HCT116 (cell line): Measurements from ENCODE around the gene DHRSX. TPM values are rescaled to one million over a fixed set of nuclear protein-coding genes. Genes with fewer than 3 reads are reported as not detected.

Source experiments
- ATAC-seq: fragments of 200-7000 bp; cut with Tn5 transposase; 2 replicates; pipeline ENCODE4 v1.9.1; 2020; ENCODE audit warnings: mild to moderate bottlenecking, moderate library complexity
- BruUV-seq: library from RNA; stranded (reverse); fragments of 400-500 nt; replicated peaks from 2 replicates; lab custom pipeline; 2021; lab: Mats Ljungman, UMichigan
- CTCF ChIA-PET: fragments of 300-600 bp; sonication (Branson Sonifier 250); formaldehyde crosslinking; loops from one replicate; lab custom pipeline; 2021; ENCODE audit warnings: antibody characterized with exemption; lab: Charles Lee
- POLR2A ChIA-PET: fragments of 300-600, 350-600 bp; sonication (Branson Sonifier 250); formaldehyde crosslinking; loops from one replicate; lab custom pipeline; 2021; ENCODE audit warnings: antibody characterized with exemption; lab: Charles Lee
- RAD21 ChIA-PET, 2 experiments: fragments of 300-600 bp; sonication (Branson Sonifier 250); formaldehyde crosslinking; loops; one replicate each; lab custom pipeline; 2023; ENCODE audit warnings: low total read pairs in 2 of 2; ENCODE audit not compliant: uncharacterized antibody in 2 of 2, unreplicated experiment in 2 of 2, low non-redundant PET in 1 of 2; lab: Charles Lee
- DNase-seq: peaks from one replicate; pipeline ENCODE4 v3.0.0-alpha.2; 2010; ENCODE audit warnings: low read depth, low spot score
- H2AFZ ChIP-seq: fragments of 200-600 bp; shearing (Covaris generic), sonication (generic); 2 replicates; pipeline ENCODE4 v1.6.1; 2017; ENCODE audit warnings: low read depth, mixed run types, mixed read lengths, antibody characterized with exemption, low read length; ENCODE audit not compliant: poor library complexity, severe bottlenecking
- H3K27ac ChIP-seq: 2 replicates; pipeline ENCODE4 v1.5.1; 2012; ENCODE audit warnings: low read depth, low read length
- H3K27me3 ChIP-seq: fragments of 200-600 bp; sonication (generic); 2 replicates; pipeline ENCODE4 v1.6.1; 2016; ENCODE audit warnings: mixed run types, low read length, mixed read lengths; ENCODE audit not compliant: insufficient read depth
- H3K36me3 ChIP-seq, 2 experiments: fragments of 200-500 bp in 1 of 2; fragments of 200-600 bp in 1 of 2; sonication (Bioruptor generic) in 1 of 2; sonication (generic) in 1 of 2; 2 replicates each; pipeline versions ENCODE4 v1.5.1 to v1.6.1; 2014 to 2016; ENCODE audit warnings: low read length in 2 of 2, inconsistent platforms in 1 of 2, mixed read lengths in 1 of 2, mixed run types in 1 of 2; ENCODE audit not compliant: insufficient read depth in 2 of 2, control insufficient read depth in 1 of 2
- H3K4me1 ChIP-seq, 2 experiments: fragments of 200-600 bp in 1 of 2; sonication (generic) in 1 of 2; 2 replicates each; pipeline versions ENCODE4 v1.5.1 to v1.6.1; 2012 to 2017; ENCODE audit warnings: low read length in 2 of 2, inconsistent platforms in 1 of 2, mild to moderate bottlenecking in 1 of 2, mixed read lengths in 1 of 2, mixed run types in 1 of 2, moderate library complexity in 1 of 2; ENCODE audit not compliant: insufficient read depth in 2 of 2, control insufficient read depth in 1 of 2
- H3K4me2 ChIP-seq: fragments of 200-600 bp; sonication (generic); 2 replicates; pipeline ENCODE4 v1.6.1; 2017; ENCODE audit warnings: mixed run types, low read length, mixed read lengths
- H3K4me3 ChIP-seq, 2 experiments: fragments of 200-600 bp in 1 of 2; sonication (generic) in 1 of 2; replicated peaks in 1 of 2; 2 replicates each; pipeline ENCODE4 v1.5.1; 2011 to 2016; ENCODE audit warnings: low read length in 2 of 2, control low read depth in 1 of 2, low read depth in 1 of 2, mild to moderate bottlenecking in 1 of 2, mixed read lengths in 1 of 2, mixed run types in 1 of 2
- H3K79me2 ChIP-seq: fragments of 200-600 bp; sonication (generic); 2 replicates; pipeline ENCODE4 v1.6.1; 2017; ENCODE audit warnings: mild to moderate bottlenecking, mixed run types, low read length, moderate library complexity, mixed read lengths; ENCODE audit not compliant: insufficient read depth
- H3K9ac ChIP-seq: fragments of 200-600 bp; sonication (generic); 2 replicates; pipeline ENCODE4 v1.6.1; 2016; ENCODE audit warnings: low read length, mixed read lengths
- H3K9me2 ChIP-seq: fragments of 200-600 bp; sonication (generic), shearing (Covaris generic); 2 replicates; pipeline ENCODE4 v1.6.1; 2017; ENCODE audit warnings: mixed run types, mild to moderate bottlenecking, moderate library complexity; ENCODE audit not compliant: insufficient read depth
- H3K9me3 ChIP-seq, 2 experiments: fragments of 200-500 bp in 1 of 2; fragments of 200-600 bp in 1 of 2; sonication (Bioruptor generic) in 1 of 2; sonication (generic) in 1 of 2; 2 replicates each; pipeline ENCODE4 v1.6.1; 2014 to 2017; ENCODE audit warnings: low read length in 2 of 2, mixed read lengths in 2 of 2, inconsistent platforms in 1 of 2, low read depth in 1 of 2, mild to moderate bottlenecking in 1 of 2, mixed run types in 1 of 2, moderate library complexity in 1 of 2; ENCODE audit not compliant: control insufficient read depth in 1 of 2, insufficient read depth in 1 of 2
- H4K20me1 ChIP-seq: fragments of 200-600 bp; sonication (generic), shearing (Covaris generic); 2 replicates; pipeline ENCODE4 v1.6.1; 2017; ENCODE audit warnings: mixed run types, mild to moderate bottlenecking, moderate library complexity; ENCODE audit not compliant: insufficient read depth
- CBX3 ChIP-seq: IDR thresholded peaks from 2 replicates; pipeline ENCODE4 v1.6.1; 2012; ENCODE audit warnings: low read depth
- CEBPB ChIP-seq: IDR thresholded peaks from 2 replicates; pipeline ENCODE4 v1.6.1; 2012; ENCODE audit warnings: low read depth
- EGR1 ChIP-seq: IDR thresholded peaks from 2 replicates; pipeline ENCODE4 v1.6.1; 2012; ENCODE audit warnings: low read depth
- ELF1 ChIP-seq: IDR thresholded peaks from 2 replicates; pipeline ENCODE4 v1.6.1; 2012; ENCODE audit warnings: low read depth, borderline replicate concordance
- EZH2 ChIP-seq: fragments of 200-600 bp; sonication (generic); IDR thresholded peaks from 2 replicates; pipeline ENCODE4 v1.6.1; 2017; ENCODE audit warnings: antibody characterized with exemption, mixed run types
- EZH2phosphoT487 ChIP-seq: fragments of 200-600 bp; IDR thresholded peaks from 2 replicates; pipeline ENCODE4 v1.6.1; 2018; ENCODE audit warnings: antibody characterized with exemption, borderline replicate concordance
- FOSL1 ChIP-seq: IDR thresholded peaks from 2 replicates; pipeline ENCODE4 v1.6.1; 2012; ENCODE audit warnings: low read depth
- JUND ChIP-seq: IDR thresholded peaks from 2 replicates; pipeline ENCODE4 v1.6.1; 2012
- POLR2A ChIP-seq: IDR thresholded peaks from 2 replicates; pipeline ENCODE4 v1.7.0; 2011; ENCODE audit warnings: borderline replicate concordance; ENCODE audit not compliant: insufficient read depth, insufficient read length; ENCODE audit errors: extremely low read depth
- POLR2AphosphoS5 ChIP-seq: IDR thresholded peaks from 2 replicates; pipeline ENCODE4 v1.6.1; 2011; ENCODE audit warnings: mild to moderate bottlenecking, low read depth, low read length, moderate library complexity
- SIN3A ChIP-seq: IDR thresholded peaks from 2 replicates; pipeline ENCODE4 v1.6.1; 2012; ENCODE audit warnings: low read depth
- SRF ChIP-seq: IDR thresholded peaks from 2 replicates; pipeline ENCODE4 v1.6.1; 2012; ENCODE audit warnings: low read depth
- TCF7L2 ChIP-seq: IDR thresholded peaks from 2 replicates; pipeline ENCODE4 v1.7.0; 2011; ENCODE audit warnings: borderline replicate concordance, inconsistent platforms; ENCODE audit not compliant: insufficient read depth, insufficient read length; ENCODE audit errors: extremely low read depth
- YY1 ChIP-seq: IDR thresholded peaks from 2 replicates; pipeline ENCODE4 v1.6.1; 2011; ENCODE audit warnings: low read length, low read depth, moderate library complexity, mild to moderate bottlenecking; ENCODE audit not compliant: insufficient replicate concordance; ENCODE audit errors: extremely low read depth
- ZFX ChIP-seq: fragments of 450-650 bp; IDR thresholded peaks from 2 replicates; pipeline ENCODE4 v1.6.1; 2017
- intact Hi-C: fragments of 100-400 bp; cut with micrococcal nuclease; formaldehyde crosslinking; loops from 2 replicates; pipeline ENCODE4 v1.10.0; 2022
- total RNA-seq: library from RNA; stranded (reverse); gene quantifications from one replicate; pipeline ENCODE4 v1.2.1, GENCODE V29; 2021; ENCODE audit not compliant: unreplicated experiment
- TF ChIP-seq, protein P1 (sequence below): IDR thresholded peaks from 2 replicates; pipeline ENCODE4 v1.6.1; 2011; ENCODE audit warnings: mild to moderate bottlenecking, low read length, moderate library complexity; ENCODE audit not compliant: insufficient replicate concordance; ENCODE audit errors: extremely low read depth
- TF ChIP-seq, protein P2 (sequence below): IDR thresholded peaks from 2 replicates; pipeline ENCODE4 v1.6.1; 2012; ENCODE audit warnings: low read depth
- TF ChIP-seq, protein P3 (sequence below): IDR thresholded peaks from 2 replicates; pipeline ENCODE4 v1.6.1; 2012
- TF ChIP-seq, protein P4 (sequence below), 3 experiments: fragments of 200-600 bp in 1 of 3; sonication (generic) in 1 of 3; IDR thresholded peaks in 2 of 3; conservative IDR thresholded peaks in 1 of 3; 2 replicates each; pipeline ENCODE4 v1.5.1; 2012 to 2017; ENCODE audit warnings: low read depth in 2 of 3, low read length in 2 of 3, antibody characterized with exemption in 1 of 3, borderline replicate concordance in 1 of 3, control low read depth in 1 of 3, mild to moderate bottlenecking in 1 of 3, mixed read lengths in 1 of 3, mixed run types in 1 of 3, moderate library complexity in 1 of 3; ENCODE audit not compliant: insufficient read depth in 1 of 3

The DHRSX gene
- total RNA-seq, 1 experiment from 2014 or later = 11.9 TPM

DNA sequence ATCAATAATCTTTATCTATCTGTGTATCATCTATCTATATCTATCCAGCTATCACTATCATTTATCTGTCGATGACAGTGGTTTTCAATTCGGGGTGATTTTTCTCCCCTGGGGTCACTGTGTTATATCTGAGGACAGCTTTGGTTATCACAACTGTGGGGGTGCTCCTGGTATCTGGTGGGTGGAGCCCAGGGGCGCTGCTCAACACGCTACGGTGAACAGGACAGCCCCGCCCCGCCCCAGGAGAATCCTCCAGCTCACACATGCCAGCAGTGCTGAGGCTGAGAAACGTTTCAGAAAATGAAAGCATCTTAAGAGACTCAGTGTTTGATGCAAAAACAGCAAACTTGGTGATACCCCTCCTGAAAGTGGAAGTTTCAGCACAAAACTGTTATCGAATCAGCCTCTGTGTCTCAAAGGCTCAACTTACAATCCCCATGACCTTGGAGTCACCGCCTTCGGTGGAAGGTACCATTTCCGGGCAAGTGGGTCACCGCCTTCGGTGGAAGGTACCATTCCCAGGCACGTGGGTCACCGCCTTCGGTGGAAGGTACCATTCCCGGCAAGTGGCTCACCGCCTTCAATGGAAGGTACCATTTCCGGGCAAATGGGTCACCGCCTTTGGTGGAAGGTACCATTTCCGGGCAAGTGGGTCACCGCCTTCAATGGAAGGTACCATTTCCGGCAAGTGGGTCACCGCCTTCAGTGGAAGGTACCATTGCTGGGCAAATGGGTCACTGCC lies 315.3 kb downstream of the DHRSX start:
- H3K4me1 ChIP-seq = peaks cover 25 to 37% of the 10 kb centered on the region in 2 experiments
- H3K27me3 ChIP-seq = no peaks in the 10 kb centered on the region
- H3K9me3 ChIP-seq = no peaks in the 10 kb centered on the region
- TF ChIP-seq, protein P1, sequence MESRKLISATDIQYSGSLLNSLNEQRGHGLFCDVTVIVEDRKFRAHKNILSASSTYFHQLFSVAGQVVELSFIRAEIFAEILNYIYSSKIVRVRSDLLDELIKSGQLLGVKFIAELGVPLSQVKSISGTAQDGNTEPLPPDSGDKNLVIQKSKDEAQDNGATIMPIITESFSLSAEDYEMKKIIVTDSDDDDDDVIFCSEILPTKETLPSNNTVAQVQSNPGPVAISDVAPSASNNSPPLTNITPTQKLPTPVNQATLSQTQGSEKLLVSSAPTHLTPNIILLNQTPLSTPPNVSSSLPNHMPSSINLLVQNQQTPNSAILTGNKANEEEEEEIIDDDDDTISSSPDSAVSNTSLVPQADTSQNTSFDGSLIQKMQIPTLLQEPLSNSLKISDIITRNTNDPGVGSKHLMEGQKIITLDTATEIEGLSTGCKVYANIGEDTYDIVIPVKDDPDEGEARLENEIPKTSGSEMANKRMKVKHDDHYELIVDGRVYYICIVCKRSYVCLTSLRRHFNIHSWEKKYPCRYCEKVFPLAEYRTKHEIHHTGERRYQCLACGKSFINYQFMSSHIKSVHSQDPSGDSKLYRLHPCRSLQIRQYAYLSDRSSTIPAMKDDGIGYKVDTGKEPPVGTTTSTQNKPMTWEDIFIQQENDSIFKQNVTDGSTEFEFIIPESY = no peak
- TF ChIP-seq EZH2 (no peak), YY1 (no peak), TCF7L2 (no peak), FOSL1 (no peak), SIN3A (no peak), EGR1 (no peak), SRF (no peak), EZH2phosphoT487 (no peak), ZFX (no peak), POLR2A (no peak), CEBPB (no peak), JUND (no peak), CBX3 (no peak), ELF1 (no peak), POLR2AphosphoS5 (no peak)
- TF ChIP-seq, protein P2, sequence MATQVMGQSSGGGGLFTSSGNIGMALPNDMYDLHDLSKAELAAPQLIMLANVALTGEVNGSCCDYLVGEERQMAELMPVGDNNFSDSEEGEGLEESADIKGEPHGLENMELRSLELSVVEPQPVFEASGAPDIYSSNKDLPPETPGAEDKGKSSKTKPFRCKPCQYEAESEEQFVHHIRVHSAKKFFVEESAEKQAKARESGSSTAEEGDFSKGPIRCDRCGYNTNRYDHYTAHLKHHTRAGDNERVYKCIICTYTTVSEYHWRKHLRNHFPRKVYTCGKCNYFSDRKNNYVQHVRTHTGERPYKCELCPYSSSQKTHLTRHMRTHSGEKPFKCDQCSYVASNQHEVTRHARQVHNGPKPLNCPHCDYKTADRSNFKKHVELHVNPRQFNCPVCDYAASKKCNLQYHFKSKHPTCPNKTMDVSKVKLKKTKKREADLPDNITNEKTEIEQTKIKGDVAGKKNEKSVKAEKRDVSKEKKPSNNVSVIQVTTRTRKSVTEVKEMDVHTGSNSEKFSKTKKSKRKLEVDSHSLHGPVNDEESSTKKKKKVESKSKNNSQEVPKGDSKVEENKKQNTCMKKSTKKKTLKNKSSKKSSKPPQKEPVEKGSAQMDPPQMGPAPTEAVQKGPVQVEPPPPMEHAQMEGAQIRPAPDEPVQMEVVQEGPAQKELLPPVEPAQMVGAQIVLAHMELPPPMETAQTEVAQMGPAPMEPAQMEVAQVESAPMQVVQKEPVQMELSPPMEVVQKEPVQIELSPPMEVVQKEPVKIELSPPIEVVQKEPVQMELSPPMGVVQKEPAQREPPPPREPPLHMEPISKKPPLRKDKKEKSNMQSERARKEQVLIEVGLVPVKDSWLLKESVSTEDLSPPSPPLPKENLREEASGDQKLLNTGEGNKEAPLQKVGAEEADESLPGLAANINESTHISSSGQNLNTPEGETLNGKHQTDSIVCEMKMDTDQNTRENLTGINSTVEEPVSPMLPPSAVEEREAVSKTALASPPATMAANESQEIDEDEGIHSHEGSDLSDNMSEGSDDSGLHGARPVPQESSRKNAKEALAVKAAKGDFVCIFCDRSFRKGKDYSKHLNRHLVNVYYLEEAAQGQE = no peak
- TF ChIP-seq, protein P3, sequence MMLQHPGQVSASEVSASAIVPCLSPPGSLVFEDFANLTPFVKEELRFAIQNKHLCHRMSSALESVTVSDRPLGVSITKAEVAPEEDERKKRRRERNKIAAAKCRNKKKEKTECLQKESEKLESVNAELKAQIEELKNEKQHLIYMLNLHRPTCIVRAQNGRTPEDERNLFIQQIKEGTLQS = no peak
- TF ChIP-seq, protein P4, sequence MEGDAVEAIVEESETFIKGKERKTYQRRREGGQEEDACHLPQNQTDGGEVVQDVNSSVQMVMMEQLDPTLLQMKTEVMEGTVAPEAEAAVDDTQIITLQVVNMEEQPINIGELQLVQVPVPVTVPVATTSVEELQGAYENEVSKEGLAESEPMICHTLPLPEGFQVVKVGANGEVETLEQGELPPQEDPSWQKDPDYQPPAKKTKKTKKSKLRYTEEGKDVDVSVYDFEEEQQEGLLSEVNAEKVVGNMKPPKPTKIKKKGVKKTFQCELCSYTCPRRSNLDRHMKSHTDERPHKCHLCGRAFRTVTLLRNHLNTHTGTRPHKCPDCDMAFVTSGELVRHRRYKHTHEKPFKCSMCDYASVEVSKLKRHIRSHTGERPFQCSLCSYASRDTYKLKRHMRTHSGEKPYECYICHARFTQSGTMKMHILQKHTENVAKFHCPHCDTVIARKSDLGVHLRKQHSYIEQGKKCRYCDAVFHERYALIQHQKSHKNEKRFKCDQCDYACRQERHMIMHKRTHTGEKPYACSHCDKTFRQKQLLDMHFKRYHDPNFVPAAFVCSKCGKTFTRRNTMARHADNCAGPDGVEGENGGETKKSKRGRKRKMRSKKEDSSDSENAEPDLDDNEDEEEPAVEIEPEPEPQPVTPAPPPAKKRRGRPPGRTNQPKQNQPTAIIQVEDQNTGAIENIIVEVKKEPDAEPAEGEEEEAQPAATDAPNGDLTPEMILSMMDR (IDR thresholded peaks at IDR 0.05 in 2 of 3, conservative IDR thresholded peaks at IDR 0.05 in 1 of 3; ENCODE audit: borderline replicate concordance in 1 of 3, insufficient read depth in 1 of 3, low read depth in 2 of 3, low read length in 2 of 3) = no peak
- H3K9me2 ChIP-seq = no peaks in the 10 kb centered on the region
- ChIA-PET POLR2A (no interaction called here), CTCF (no interaction called here), RAD21 (no interaction called here)
- no TSS peak for BruUV-seq
- no peak overlapping the region for H3K27ac ChIP-seq
- H3K36me3 ChIP-seq = no peaks in the 10 kb centered on the region
- H3K4me3 ChIP-seq = no peak overlapping the region
- DNase-seq (no peak), ATAC-seq (no peak)
- H3K9ac ChIP-seq = no peak overlapping the region
- H3K79me2 ChIP-seq = no peaks in the 10 kb centered on the region
- no peak overlapping the region for H2AFZ ChIP-seq
- intact Hi-C loops = no loop called here
- no peak overlapping the region for H3K4me2 ChIP-seq
- H4K20me1 ChIP-seq = no peaks in the 10 kb centered on the region
